HG03439 (cell line): ENCODE data around the gene MT1A.

Experiments used
- ATAC-seq: cut with Tn5 transposase; IDR thresholded peaks from one replicate; pipeline ENCODE4 v1.9.1; 2021; ENCODE audit warnings: mild to moderate bottlenecking, moderate library complexity; ENCODE audit not compliant: unreplicated experiment

MT1A gene

GRCh38 chr16:56637814-56638750 lies at the start of gene MT1A:
Gene MT1A, plus strand, starts transcription at chr16:56638666. Its CDS starts 73 bp downstream, at chr16:56638739.
- ATAC-seq = no peak

GRCh38 chr16:56588781-56589140 lies 49.7 kb upstream of the MT1A start:
- ATAC-seq = no peak

DNA sequence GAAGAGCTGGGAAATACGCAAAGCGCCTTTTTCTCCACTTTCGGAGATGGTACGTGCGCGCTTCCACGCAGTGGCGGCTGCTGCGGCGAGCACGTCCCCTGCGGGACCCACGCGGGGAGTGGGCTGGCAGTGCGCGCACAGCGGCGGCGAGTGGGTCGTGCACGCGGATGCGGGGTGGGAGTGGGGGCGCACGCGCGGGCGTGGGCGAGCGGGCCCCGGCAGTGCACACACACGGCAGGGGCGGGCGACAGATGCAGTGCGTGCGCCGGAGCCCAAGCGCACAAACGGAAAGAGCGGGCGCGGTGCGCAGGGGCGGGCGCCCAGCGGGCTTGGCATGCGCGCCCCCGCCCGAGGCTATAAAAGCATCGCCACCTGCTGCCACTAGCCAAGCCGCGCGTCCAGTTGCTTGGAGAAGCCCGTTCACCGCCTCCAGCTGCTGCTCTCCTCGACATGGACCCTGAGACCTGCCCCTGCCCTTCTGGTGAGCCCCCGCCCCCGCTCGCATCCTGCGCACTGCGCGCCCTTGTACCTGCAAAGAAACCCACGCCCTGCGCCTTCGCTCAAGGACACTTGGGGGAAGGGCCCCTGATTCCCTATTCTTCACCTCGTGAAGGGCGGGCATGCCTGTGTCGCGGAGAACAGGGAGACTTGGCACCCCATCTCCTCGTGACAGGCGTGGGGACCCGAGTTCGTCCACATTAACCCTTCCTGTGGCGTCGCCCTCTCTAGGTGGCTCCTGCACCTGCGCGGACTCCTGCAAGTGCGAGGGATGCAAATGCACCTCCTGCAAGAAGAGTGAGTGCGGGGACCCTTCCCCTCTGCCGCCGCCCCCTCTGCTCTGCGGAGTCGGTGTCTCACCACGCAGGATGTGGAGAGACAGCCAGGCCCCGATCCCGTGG lies 49.1 kb upstream of the MT1A start, which contains the start of gene MT3:
TSS of gene MT3 (plus strand) at position 388 of the 899 bp plus-strand sequence. CDS start at position 451, 63 bp downstream.
- ATAC-seq = no peak

DNA sequence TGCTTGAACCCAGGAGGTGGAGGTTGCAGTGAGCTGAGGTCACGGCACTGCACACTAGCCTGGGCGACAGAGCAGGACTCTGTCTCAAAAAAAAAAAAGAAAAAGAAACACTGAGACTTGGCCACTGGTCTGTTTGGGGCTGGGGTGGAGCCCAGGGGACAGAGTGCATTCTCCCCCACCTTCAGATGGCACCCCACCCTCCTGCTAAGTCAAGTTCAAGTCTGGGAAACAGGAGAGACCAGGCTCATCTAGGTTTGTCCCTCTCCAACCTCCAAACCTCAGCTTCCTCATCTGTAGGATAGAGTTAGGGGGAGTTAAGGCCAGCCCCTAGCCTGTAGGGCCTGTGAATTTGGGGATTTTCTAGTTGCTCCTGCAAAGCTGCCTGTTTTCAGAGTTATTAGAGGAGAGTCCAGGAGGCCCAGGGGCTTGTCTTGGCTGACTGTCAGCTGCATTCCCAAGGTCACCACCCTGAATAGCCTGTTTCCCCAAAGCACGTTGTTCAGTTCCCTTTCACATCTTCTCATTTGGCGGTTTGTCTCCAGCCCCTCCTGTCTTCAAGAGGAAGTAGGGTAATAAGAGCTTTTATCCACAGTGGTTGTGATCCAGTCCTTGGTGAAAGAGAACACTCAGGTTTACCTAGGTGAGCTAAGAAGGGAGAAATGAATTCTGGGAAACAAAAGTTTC lies 46.9 kb upstream of the MT1A start:
- no peak for ATAC-seq

DNA sequence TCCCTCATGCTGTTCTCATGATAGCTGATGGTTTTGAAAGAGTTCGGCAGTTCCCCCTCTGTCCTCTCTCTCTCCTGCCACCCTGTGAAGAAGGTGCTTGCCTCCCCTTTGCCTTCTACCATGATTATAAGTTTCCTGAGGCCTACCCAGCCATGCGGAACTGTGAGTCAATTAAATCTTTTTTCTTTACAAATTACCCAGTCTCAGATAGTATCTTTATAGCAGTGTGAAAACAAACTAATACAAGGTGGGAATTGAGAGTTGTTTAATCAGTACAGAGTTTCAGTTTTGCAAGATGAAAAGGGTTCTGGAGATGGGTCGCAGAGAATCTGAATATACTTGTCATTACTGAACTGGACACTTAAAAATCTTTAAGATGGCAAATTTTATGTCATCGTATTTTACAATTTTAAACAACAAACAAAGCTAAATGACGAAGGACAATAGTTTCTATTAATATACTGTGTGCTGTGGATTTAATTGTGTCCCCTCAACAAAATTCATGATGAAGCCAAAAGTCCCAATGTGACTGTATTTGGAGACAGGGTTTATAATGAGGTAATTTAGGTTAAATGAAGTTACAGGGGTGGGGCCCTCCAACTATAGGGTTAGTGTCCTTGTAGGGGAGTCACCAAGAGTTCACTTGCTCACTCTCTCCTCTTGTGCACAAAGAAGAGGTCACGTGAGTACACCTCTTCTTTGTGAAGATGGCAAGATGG lies 44.7 kb upstream of the MT1A start:
- no peak for ATAC-seq

- ATAC-seq = no peak
These were observed 44.2 kb upstream of the MT1A start for GRCh38 chr16:56594292-56594619.

GRCh38 chr16:56600398-56600999 lies 38.0 kb upstream of the MT1A start:
- no peak for ATAC-seq

GRCh38 chr16:56601325-56601724 lies 37.1 kb upstream of the MT1A start:
- no peak for ATAC-seq

DNA sequence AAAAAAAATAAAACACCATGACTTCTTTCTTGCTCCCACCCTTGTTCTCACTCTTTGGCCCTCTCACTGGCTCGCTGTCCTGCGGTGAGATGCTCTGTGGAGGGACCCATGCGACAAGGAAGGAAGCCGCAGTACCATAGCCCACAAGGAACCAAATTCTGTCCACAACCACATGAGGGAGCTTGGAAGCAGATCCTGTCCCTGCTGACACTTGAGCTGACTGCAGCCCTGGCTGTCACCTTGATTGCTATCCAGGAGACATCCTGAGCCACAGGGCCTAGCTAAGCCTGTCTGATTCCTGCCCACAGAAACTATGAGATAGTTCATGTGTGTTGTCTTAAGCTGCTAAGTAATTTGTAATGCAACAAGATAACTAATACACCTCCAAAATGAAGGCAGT lies 34.9 kb upstream of the MT1A start:
- no peak for ATAC-seq

- no peak for ATAC-seq
These were observed 33.5 kb upstream of the MT1A start for GRCh38 chr16:56604966-56605365.

DNA sequence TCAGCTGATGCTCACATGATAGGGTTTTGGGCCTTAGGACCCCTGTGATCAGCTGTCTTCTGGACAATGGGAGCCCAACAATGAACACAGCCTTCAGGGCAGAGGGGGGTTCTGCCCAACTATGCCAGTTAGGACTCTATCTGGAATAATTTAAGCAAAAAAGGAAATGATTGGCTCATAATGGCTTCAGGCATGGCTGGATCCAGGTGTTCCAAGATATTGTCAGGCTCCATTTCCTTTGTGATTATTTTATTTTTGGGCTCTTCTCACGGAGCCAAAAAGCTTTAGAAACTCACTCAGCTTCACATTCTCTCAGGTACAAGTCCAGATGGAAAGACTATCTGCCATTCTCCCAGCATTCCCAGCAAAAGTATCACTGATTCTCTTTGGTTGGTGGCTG lies 33.0 kb upstream of the MT1A start:
- ATAC-seq = no peak

DNA sequence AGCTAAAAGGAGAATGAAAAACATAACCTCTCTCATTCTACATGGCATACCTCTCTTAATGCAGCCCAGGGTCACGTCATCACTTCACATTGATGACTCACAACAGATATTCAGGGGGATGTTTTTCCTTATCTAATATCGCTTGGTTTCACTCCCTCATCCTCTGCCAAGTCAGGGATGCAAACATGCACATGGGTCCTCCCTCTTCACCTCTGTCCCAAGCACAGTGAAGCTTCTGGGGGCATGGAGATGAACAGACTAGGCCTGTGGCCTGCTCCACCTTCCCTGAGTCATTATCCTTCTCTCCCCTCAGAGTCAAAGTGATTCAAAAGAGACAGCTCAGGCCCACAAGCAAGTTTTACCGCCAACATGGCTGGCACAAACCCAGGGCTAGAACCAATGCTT lies 32.4 kb upstream of the MT1A start:
- ATAC-seq = no peak

DNA sequence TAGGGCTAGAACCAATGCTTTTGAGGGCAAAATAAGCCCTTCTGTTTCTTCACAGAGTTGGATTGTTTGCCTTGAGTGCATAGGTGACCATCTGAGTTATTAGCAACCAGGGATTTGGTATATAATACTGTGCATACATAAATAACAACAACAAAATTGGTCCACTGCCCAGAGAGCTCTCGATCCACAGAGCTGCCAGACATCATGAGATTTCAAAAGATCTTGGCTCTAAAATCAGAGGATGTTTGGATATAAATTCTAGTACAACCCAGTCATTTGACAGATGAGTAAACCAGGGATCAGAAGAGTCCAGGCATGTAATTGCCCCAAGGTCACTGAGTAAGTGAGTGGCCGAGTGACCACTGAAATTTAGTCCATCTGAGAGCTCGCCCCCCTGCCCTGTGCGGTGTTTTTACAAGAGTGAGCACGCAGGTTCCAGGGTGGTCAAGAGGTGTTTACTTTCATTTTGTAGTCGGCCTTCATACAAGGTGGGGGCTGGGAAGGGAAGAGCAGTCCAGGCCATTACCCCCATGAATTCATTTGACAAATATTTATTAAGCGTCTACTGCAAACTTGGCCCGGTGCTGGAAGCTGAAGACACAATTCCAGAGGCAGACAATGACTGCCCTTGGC lies 31.9 kb upstream of the MT1A start:
- ATAC-seq = no peak

DNA sequence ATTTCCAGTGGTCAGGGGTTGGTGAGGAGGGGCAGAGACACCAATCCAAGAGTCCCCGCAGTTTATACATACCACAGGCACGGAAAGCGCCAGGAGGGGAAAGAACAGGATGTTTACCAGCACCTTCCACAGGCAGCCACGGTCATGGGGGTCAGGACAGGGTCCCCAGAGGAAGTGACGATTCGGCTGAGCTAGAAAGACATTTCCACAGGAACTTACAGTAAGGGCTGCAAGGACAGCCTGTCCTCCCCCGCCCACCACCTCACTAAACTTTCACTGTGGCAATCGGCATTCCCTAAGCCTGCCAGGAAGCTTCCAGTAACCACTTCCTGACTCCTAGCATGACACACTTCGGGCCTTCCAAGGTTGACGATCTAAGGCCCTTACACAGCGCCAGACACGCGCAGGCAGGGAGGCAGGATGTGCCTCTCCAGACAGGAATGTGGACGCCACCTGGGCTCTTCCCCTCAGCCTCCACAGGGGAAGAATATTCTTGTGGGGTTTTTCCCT lies 31.3 kb upstream of the MT1A start:
- no peak for ATAC-seq

DNA sequence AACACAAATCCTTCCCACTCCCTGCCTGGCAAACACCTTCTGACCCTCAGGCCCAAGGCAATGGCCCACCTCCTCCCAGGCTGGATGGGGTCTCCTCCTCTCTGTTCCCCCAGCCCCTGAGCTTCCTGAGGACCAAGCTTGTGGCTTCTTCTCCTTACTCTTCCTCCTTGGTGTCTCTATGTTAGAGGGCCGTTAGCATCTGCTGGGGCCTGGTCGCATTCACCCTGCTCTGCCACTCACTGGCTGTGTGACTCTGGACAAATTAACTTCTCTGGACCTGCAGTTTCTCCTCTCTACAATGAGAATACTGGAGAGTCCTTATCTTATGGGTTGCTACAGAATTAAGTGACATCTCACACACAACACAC lies 30.8 kb upstream of the MT1A start:
- no peak for ATAC-seq

DNA sequence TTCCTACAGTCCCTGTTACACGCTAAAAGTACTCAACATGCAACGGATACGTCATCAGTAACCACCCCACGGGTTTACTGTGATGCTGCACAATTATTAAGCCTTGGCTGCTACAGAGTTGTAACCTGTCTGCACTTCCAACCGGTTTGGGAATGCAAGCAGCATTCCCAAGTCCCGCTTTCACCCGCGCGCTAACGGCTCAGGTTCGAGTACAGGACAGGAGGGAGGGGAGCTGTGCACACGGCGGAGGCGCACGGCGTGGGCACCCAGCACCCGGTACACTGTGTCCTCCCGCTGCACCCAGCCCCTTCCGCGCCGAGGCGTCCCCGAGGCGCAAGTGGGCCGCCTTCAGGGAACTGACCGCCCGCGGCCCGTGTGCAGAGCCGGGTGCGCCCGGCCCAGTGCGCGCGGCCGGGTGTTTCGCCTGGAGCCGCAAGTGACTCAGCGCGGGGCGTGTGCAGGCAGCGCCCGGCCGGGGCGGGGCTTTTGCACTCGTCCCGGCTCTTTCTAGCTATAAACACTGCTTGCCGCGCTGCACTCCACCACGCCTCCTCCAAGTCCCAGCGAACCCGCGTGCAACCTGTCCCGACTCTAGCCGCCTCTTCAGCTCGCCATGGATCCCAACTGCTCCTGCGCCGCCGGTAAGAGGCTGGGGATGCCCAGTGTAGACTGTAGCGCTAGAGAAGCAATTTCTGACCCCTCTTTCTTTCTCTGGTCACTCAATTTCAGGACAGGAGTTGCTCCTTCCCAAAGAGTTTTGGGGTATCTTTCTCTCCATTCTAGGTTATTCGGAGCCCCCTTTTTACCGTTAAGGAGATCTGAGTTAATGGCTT lies 30.2 kb upstream of the MT1A start, which contains the start of gene MT2A:
TSS of gene MT2A (plus strand) at position 542 of the 833 bp plus-strand sequence. CDS start at position 614, 72 bp downstream.
- peak; percentile 82 for ATAC-seq

DNA sequence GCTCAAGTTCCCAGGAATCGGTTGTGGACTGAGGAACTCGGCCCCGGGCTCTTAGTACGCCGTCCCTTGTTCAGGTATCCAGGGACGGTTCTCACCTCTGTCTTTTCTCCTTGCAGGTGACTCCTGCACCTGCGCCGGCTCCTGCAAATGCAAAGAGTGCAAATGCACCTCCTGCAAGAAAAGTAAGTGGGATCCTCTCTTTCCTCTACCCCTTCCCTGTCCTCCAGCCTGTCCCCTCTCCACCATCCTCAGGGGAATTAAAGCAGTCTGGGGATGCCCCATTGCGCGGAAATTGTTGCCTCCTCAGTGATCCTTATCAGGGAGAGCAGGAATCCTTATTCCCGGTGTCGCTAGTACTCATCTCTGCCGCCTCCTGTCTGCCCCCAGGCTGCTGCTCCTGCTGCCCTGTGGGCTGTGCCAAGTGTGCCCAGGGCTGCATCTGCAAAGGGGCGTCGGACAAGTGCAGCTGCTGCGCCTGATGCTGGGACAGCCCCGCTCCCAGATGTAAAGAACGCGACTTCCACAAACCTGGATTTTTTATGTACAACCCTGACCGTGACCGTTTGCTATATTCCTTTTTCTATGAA lies 29.5 kb upstream of the MT1A start:
- ATAC-seq = no peak

DNA sequence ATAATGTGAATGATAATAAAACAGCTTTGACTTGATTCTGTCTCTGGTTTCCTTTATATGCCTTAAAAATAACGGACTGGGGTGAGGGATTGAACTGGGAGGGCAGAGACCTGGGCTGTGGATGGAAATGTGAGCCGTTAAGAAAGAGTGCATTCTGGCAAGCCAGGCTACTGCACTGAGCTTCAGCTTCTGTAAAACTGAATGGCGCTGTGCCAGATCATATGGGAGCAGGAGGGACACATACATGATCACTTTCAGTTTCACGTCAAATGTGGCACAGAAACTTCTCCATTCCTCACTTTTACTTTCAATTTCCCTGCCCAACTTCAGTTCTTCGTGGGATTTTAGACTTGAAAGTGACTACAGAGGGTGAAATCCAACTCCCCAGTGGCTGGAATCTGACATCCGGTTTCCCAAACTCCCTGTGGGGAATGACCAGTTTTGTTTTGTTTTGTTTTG lies 29.0 kb upstream of the MT1A start:
- ATAC-seq = peak; percentile 38
